HCT116 (cell line): ENCODE measurements around the gene IRF2BP1. TPM values are rescaled to one million over a fixed set of nuclear protein-coding genes. Genes with fewer than 3 reads are reported as not detected.

ENCODE experiments used
- ATAC-seq: fragments of 200-7000 bp; cut with Tn5 transposase; 2 replicates; pipeline ENCODE4 v1.9.1; 2020; ENCODE audit warnings: mild to moderate bottlenecking, moderate library complexity
- BruUV-seq: library from RNA; stranded (reverse); fragments of 400-500 nt; replicated peaks from 2 replicates; lab custom pipeline; 2021; lab: Mats Ljungman, UMichigan
- CTCF ChIA-PET: fragments of 300-600 bp; sonication (Branson Sonifier 250); formaldehyde crosslinking; loops from one replicate; lab custom pipeline; 2021; ENCODE audit warnings: antibody characterized with exemption; lab: Charles Lee
- POLR2A ChIA-PET: fragments of 300-600, 350-600 bp; sonication (Branson Sonifier 250); formaldehyde crosslinking; loops from one replicate; lab custom pipeline; 2021; ENCODE audit warnings: antibody characterized with exemption; lab: Charles Lee
- RAD21 ChIA-PET, 2 experiments: fragments of 300-600 bp; sonication (Branson Sonifier 250); formaldehyde crosslinking; loops; one replicate each; lab custom pipeline; 2023; ENCODE audit warnings: low total read pairs in 2 of 2; ENCODE audit not compliant: uncharacterized antibody in 2 of 2, unreplicated experiment in 2 of 2, low non-redundant PET in 1 of 2; lab: Charles Lee
- DNase-seq: peaks from one replicate; pipeline ENCODE4 v3.0.0-alpha.2; 2010; ENCODE audit warnings: low read depth, low spot score
- H2AFZ ChIP-seq: fragments of 200-600 bp; shearing (Covaris generic), sonication (generic); 2 replicates; pipeline ENCODE4 v1.6.1; 2017; ENCODE audit warnings: low read depth, mixed run types, mixed read lengths, antibody characterized with exemption, low read length; ENCODE audit not compliant: poor library complexity, severe bottlenecking
- H3K27ac ChIP-seq: 2 replicates; pipeline ENCODE4 v1.5.1; 2012; ENCODE audit warnings: low read depth, low read length
- H3K27me3 ChIP-seq: fragments of 200-600 bp; sonication (generic); 2 replicates; pipeline ENCODE4 v1.6.1; 2016; ENCODE audit warnings: mixed run types, low read length, mixed read lengths; ENCODE audit not compliant: insufficient read depth
- H3K36me3 ChIP-seq, 2 experiments: fragments of 200-500 bp in 1 of 2; fragments of 200-600 bp in 1 of 2; sonication (Bioruptor generic) in 1 of 2; sonication (generic) in 1 of 2; 2 replicates each; pipeline versions ENCODE4 v1.5.1 to v1.6.1; 2014 to 2016; ENCODE audit warnings: low read length in 2 of 2, inconsistent platforms in 1 of 2, mixed read lengths in 1 of 2, mixed run types in 1 of 2; ENCODE audit not compliant: insufficient read depth in 2 of 2, control insufficient read depth in 1 of 2
- H3K4me1 ChIP-seq, 2 experiments: fragments of 200-600 bp in 1 of 2; sonication (generic) in 1 of 2; 2 replicates each; pipeline versions ENCODE4 v1.5.1 to v1.6.1; 2012 to 2017; ENCODE audit warnings: low read length in 2 of 2, inconsistent platforms in 1 of 2, mild to moderate bottlenecking in 1 of 2, mixed read lengths in 1 of 2, mixed run types in 1 of 2, moderate library complexity in 1 of 2; ENCODE audit not compliant: insufficient read depth in 2 of 2, control insufficient read depth in 1 of 2
- H3K4me2 ChIP-seq: fragments of 200-600 bp; sonication (generic); 2 replicates; pipeline ENCODE4 v1.6.1; 2017; ENCODE audit warnings: mixed run types, low read length, mixed read lengths
- H3K4me3 ChIP-seq, 2 experiments: fragments of 200-600 bp in 1 of 2; sonication (generic) in 1 of 2; replicated peaks in 1 of 2; 2 replicates each; pipeline ENCODE4 v1.5.1; 2011 to 2016; ENCODE audit warnings: low read length in 2 of 2, control low read depth in 1 of 2, low read depth in 1 of 2, mild to moderate bottlenecking in 1 of 2, mixed read lengths in 1 of 2, mixed run types in 1 of 2
- H3K79me2 ChIP-seq: fragments of 200-600 bp; sonication (generic); 2 replicates; pipeline ENCODE4 v1.6.1; 2017; ENCODE audit warnings: mild to moderate bottlenecking, mixed run types, low read length, moderate library complexity, mixed read lengths; ENCODE audit not compliant: insufficient read depth
- H3K9ac ChIP-seq: fragments of 200-600 bp; sonication (generic); 2 replicates; pipeline ENCODE4 v1.6.1; 2016; ENCODE audit warnings: low read length, mixed read lengths
- H3K9me2 ChIP-seq: fragments of 200-600 bp; sonication (generic), shearing (Covaris generic); 2 replicates; pipeline ENCODE4 v1.6.1; 2017; ENCODE audit warnings: mixed run types, mild to moderate bottlenecking, moderate library complexity; ENCODE audit not compliant: insufficient read depth
- H3K9me3 ChIP-seq, 2 experiments: fragments of 200-500 bp in 1 of 2; fragments of 200-600 bp in 1 of 2; sonication (Bioruptor generic) in 1 of 2; sonication (generic) in 1 of 2; 2 replicates each; pipeline ENCODE4 v1.6.1; 2014 to 2017; ENCODE audit warnings: low read length in 2 of 2, mixed read lengths in 2 of 2, inconsistent platforms in 1 of 2, low read depth in 1 of 2, mild to moderate bottlenecking in 1 of 2, mixed run types in 1 of 2, moderate library complexity in 1 of 2; ENCODE audit not compliant: control insufficient read depth in 1 of 2, insufficient read depth in 1 of 2
- H4K20me1 ChIP-seq: fragments of 200-600 bp; sonication (generic), shearing (Covaris generic); 2 replicates; pipeline ENCODE4 v1.6.1; 2017; ENCODE audit warnings: mixed run types, mild to moderate bottlenecking, moderate library complexity; ENCODE audit not compliant: insufficient read depth
- ELF1 ChIP-seq: IDR thresholded peaks from 2 replicates; pipeline ENCODE4 v1.6.1; 2012; ENCODE audit warnings: low read depth, borderline replicate concordance
- EZH2phosphoT487 ChIP-seq: fragments of 200-600 bp; IDR thresholded peaks from 2 replicates; pipeline ENCODE4 v1.6.1; 2018; ENCODE audit warnings: antibody characterized with exemption, borderline replicate concordance
- FOSL1 ChIP-seq: IDR thresholded peaks from 2 replicates; pipeline ENCODE4 v1.6.1; 2012; ENCODE audit warnings: low read depth
- JUND ChIP-seq: IDR thresholded peaks from 2 replicates; pipeline ENCODE4 v1.6.1; 2012
- POLR2A ChIP-seq: IDR thresholded peaks from 2 replicates; pipeline ENCODE4 v1.7.0; 2011; ENCODE audit warnings: borderline replicate concordance; ENCODE audit not compliant: insufficient read depth, insufficient read length; ENCODE audit errors: extremely low read depth
- RAD21 ChIP-seq: IDR thresholded peaks from 2 replicates; pipeline ENCODE4 v1.6.1; 2012; ENCODE audit warnings: low read depth, mild to moderate bottlenecking
- SIN3A ChIP-seq: IDR thresholded peaks from 2 replicates; pipeline ENCODE4 v1.6.1; 2012; ENCODE audit warnings: low read depth
- SP1 ChIP-seq: IDR thresholded peaks from 2 replicates; pipeline ENCODE4 v1.6.1; 2012; ENCODE audit warnings: low read depth
- SRF ChIP-seq: IDR thresholded peaks from 2 replicates; pipeline ENCODE4 v1.6.1; 2012; ENCODE audit warnings: low read depth
- TCF7L2 ChIP-seq: IDR thresholded peaks from 2 replicates; pipeline ENCODE4 v1.7.0; 2011; ENCODE audit warnings: borderline replicate concordance, inconsistent platforms; ENCODE audit not compliant: insufficient read depth, insufficient read length; ENCODE audit errors: extremely low read depth
- YY1 ChIP-seq: IDR thresholded peaks from 2 replicates; pipeline ENCODE4 v1.6.1; 2011; ENCODE audit warnings: low read length, low read depth, moderate library complexity, mild to moderate bottlenecking; ENCODE audit not compliant: insufficient replicate concordance; ENCODE audit errors: extremely low read depth
- ZNF274 ChIP-seq: fragments of 200-500 bp; sonication (Bioruptor generic); IDR thresholded peaks from 2 replicates; pipeline ENCODE4 v1.6.1; 2014; ENCODE audit warnings: mild to moderate bottlenecking, low read depth, low read length, inconsistent platforms
- intact Hi-C: fragments of 100-400 bp; cut with micrococcal nuclease; formaldehyde crosslinking; loops from 2 replicates; pipeline ENCODE4 v1.10.0; 2022
- total RNA-seq: library from RNA; stranded (reverse); gene quantifications from one replicate; pipeline ENCODE4 v1.2.1, GENCODE V29; 2021; ENCODE audit not compliant: unreplicated experiment
- TF ChIP-seq, protein P1 (sequence below): IDR thresholded peaks from 2 replicates; pipeline ENCODE4 v1.6.1; 2012
- TF ChIP-seq, protein P2 (sequence below): IDR thresholded peaks from 2 replicates; pipeline ENCODE4 v1.6.1; 2012
- TF ChIP-seq, protein P3 (sequence below): IDR thresholded peaks from 2 replicates; pipeline ENCODE4 v1.6.1; 2012; ENCODE audit warnings: low read depth
- TF ChIP-seq, protein P4 (sequence below), 3 experiments: fragments of 200-600 bp in 1 of 3; sonication (generic) in 1 of 3; IDR thresholded peaks in 2 of 3; conservative IDR thresholded peaks in 1 of 3; 2 replicates each; pipeline ENCODE4 v1.5.1; 2012 to 2017; ENCODE audit warnings: low read depth in 2 of 3, low read length in 2 of 3, antibody characterized with exemption in 1 of 3, borderline replicate concordance in 1 of 3, control low read depth in 1 of 3, mild to moderate bottlenecking in 1 of 3, mixed read lengths in 1 of 3, mixed run types in 1 of 3, moderate library complexity in 1 of 3; ENCODE audit not compliant: insufficient read depth in 1 of 3
- TF ChIP-seq, protein P5 (sequence below): IDR thresholded peaks from 2 replicates; pipeline ENCODE4 v1.6.1; 2011; ENCODE audit warnings: mild to moderate bottlenecking, low read length, moderate library complexity; ENCODE audit not compliant: insufficient replicate concordance; ENCODE audit errors: extremely low read depth

The IRF2BP1 gene
- total RNA-seq, 1 experiment from 2014 or later = 33.9 TPM

DNA sequence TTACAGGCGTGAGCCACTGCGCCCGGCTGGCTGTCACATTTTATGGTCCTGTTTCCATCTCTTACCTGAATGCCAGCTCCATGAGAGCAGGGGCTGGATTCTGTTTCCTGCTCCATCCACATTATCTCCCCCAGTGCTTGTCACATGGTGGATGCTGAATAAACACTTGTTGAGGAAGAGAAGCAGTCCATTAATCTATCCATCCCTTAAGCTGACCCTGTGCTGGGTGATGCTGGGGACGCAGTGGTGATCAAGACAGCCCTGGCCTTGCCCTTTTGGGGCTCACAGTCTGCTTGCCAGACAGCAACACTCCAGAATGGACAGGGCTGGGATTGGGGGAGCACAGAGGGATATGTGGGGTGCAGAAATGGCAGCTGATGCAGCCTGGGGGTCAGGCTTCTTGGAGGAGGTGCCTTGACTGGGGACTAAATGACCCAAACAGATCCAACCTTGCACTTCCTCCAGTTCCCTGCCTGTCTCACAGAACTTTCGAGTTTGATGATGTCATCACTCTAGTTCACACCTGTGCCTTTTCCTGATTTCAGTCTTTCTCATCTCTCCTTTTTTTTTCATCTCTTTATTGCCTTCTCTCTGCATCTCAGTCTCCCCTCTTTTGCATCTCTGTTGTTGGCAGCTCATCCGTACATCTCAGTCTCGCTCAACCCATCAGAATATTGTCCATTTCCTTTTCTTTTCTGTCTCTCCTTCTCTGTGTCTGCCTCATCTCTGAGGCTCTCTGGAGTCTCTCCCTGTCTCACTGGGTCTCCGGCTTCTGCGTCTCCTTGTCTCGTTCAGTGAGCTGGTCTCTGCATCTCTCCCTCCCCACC, 4.6 kb downstream of the IRF2BP1 start:
- ATAC-seq (no peak), DNase-seq (no peak)
- ChIA-PET CTCF (interaction anchor here (1.0 to 5.0 kb wide), 4 partner anchors 17 to 195 kb away, joined by 3 to 45 read pairs (median 11); partner anchors contain the start of genes FOXA3 and SYMPK), POLR2A (interaction anchor here (3.3 kb wide), 1 partner anchor 17 kb away, joined by 24 read pairs; the partner anchor contains the start of genes FOXA3 and SYMPK), RAD21 (interaction anchor here in 1 of 2 experiments (0.8 to 1.3 kb wide), 2 partner anchors 17 to 18 kb away, joined by 4 read pairs; partner anchors contain the start of genes FOXA3 and SYMPK)
- BruUV-seq = no TSS peak
- no peak overlapping the region for H2AFZ ChIP-seq
- intact Hi-C loops = no loop called here
- H3K27ac ChIP-seq = peak overlapping the region; percentile 68; the same call in 1 of the 2 replicates
- peak overlapping the region; percentile 96 for H3K4me2 ChIP-seq
- H3K27me3 ChIP-seq = no peaks in the 10 kb centered on the region
- H3K36me3 ChIP-seq = no peaks in the 10 kb centered on the region
- no peaks in the 10 kb centered on the region for H3K9me3 ChIP-seq
- no peak overlapping the region for H3K4me3 ChIP-seq
- no peaks in the 10 kb centered on the region for H4K20me1 ChIP-seq
- H3K9ac ChIP-seq = 0 out of 2 replicates have a peak overlapping the region, but pooled peaks have one; percentile 57
- H3K4me1 ChIP-seq = peaks cover 27 to 56% of the 10 kb centered on the region in 2 experiments
- H3K9me2 ChIP-seq = no peaks in the 10 kb centered on the region
- peaks cover 15% of the 10 kb centered on the region for H3K79me2 ChIP-seq
- TF ChIP-seq, protein P1, sequence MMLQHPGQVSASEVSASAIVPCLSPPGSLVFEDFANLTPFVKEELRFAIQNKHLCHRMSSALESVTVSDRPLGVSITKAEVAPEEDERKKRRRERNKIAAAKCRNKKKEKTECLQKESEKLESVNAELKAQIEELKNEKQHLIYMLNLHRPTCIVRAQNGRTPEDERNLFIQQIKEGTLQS = no peak
- TF ChIP-seq YY1 (no peak), ELF1 (no peak), JUND (no peak), EZH2phosphoT487 (no peak), RAD21 (no peak), FOSL1 (no peak), SP1 (no peak), SRF (no peak), SIN3A (no peak), TCF7L2 (no peak), POLR2A (no peak), ZNF274 (no peak)
- TF ChIP-seq, protein P2, sequence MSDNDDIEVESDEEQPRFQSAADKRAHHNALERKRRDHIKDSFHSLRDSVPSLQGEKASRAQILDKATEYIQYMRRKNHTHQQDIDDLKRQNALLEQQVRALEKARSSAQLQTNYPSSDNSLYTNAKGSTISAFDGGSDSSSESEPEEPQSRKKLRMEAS = no peak
- TF ChIP-seq, protein P3, sequence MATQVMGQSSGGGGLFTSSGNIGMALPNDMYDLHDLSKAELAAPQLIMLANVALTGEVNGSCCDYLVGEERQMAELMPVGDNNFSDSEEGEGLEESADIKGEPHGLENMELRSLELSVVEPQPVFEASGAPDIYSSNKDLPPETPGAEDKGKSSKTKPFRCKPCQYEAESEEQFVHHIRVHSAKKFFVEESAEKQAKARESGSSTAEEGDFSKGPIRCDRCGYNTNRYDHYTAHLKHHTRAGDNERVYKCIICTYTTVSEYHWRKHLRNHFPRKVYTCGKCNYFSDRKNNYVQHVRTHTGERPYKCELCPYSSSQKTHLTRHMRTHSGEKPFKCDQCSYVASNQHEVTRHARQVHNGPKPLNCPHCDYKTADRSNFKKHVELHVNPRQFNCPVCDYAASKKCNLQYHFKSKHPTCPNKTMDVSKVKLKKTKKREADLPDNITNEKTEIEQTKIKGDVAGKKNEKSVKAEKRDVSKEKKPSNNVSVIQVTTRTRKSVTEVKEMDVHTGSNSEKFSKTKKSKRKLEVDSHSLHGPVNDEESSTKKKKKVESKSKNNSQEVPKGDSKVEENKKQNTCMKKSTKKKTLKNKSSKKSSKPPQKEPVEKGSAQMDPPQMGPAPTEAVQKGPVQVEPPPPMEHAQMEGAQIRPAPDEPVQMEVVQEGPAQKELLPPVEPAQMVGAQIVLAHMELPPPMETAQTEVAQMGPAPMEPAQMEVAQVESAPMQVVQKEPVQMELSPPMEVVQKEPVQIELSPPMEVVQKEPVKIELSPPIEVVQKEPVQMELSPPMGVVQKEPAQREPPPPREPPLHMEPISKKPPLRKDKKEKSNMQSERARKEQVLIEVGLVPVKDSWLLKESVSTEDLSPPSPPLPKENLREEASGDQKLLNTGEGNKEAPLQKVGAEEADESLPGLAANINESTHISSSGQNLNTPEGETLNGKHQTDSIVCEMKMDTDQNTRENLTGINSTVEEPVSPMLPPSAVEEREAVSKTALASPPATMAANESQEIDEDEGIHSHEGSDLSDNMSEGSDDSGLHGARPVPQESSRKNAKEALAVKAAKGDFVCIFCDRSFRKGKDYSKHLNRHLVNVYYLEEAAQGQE = no peak
- TF ChIP-seq, protein P4, sequence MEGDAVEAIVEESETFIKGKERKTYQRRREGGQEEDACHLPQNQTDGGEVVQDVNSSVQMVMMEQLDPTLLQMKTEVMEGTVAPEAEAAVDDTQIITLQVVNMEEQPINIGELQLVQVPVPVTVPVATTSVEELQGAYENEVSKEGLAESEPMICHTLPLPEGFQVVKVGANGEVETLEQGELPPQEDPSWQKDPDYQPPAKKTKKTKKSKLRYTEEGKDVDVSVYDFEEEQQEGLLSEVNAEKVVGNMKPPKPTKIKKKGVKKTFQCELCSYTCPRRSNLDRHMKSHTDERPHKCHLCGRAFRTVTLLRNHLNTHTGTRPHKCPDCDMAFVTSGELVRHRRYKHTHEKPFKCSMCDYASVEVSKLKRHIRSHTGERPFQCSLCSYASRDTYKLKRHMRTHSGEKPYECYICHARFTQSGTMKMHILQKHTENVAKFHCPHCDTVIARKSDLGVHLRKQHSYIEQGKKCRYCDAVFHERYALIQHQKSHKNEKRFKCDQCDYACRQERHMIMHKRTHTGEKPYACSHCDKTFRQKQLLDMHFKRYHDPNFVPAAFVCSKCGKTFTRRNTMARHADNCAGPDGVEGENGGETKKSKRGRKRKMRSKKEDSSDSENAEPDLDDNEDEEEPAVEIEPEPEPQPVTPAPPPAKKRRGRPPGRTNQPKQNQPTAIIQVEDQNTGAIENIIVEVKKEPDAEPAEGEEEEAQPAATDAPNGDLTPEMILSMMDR (IDR thresholded peaks at IDR 0.05 in 2 of 3, conservative IDR thresholded peaks at IDR 0.05 in 1 of 3; ENCODE audit: borderline replicate concordance in 1 of 3, insufficient read depth in 1 of 3, low read depth in 2 of 3, low read length in 2 of 3) = no peak
- TF ChIP-seq, protein P5, sequence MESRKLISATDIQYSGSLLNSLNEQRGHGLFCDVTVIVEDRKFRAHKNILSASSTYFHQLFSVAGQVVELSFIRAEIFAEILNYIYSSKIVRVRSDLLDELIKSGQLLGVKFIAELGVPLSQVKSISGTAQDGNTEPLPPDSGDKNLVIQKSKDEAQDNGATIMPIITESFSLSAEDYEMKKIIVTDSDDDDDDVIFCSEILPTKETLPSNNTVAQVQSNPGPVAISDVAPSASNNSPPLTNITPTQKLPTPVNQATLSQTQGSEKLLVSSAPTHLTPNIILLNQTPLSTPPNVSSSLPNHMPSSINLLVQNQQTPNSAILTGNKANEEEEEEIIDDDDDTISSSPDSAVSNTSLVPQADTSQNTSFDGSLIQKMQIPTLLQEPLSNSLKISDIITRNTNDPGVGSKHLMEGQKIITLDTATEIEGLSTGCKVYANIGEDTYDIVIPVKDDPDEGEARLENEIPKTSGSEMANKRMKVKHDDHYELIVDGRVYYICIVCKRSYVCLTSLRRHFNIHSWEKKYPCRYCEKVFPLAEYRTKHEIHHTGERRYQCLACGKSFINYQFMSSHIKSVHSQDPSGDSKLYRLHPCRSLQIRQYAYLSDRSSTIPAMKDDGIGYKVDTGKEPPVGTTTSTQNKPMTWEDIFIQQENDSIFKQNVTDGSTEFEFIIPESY = no peak
